Esophagus squamous epithelium (tissue), 5 donors: Measurements from ENCODE around the gene ZNF701. TPM values are rescaled to one million over a fixed set of nuclear protein-coding genes. Genes with fewer than 3 reads are reported as not detected.
"Not testable (repeated sequence)": the region's sequence is repeated elsewhere in the genome, so short reads cannot be mapped to it uniquely, and the experiment has no call there.

Experiments
- DNase-seq: peaks from one replicate; lab custom pipeline; 2025; lab: John Stamatoyannopoulos, UW
- H3K27ac ChIP-seq, 4 donors: fragments of 200-600 bp; sonication (generic); one replicate each; pipeline ENCODE4 v1.5.1; 2016 to 2019; ENCODE audit warnings: mild to moderate bottlenecking in 1 of 4
- H3K27me3 ChIP-seq, 4 donors: fragments of 200-600 bp; sonication (generic); 1 replicate in 3 of 4; 2 replicates in 1 of 4; pipeline versions ENCODE4 v1.5.1 to v1.6.0; 2017 to 2021; ENCODE audit warnings: antibody characterized with exemption in 1 of 4
- H3K36me3 ChIP-seq, 3 donors: fragments of 200-600 bp; sonication (generic); one replicate each; pipeline ENCODE4 v1.5.1; 2016 to 2019
- H3K4me1 ChIP-seq, 3 donors: fragments of 200-600 bp; sonication (generic); one replicate each; pipeline ENCODE4 v1.5.1; 2017 to 2019
- H3K4me3 ChIP-seq, 4 donors: fragments of 200-600 bp; sonication (generic); 1 replicate in 3 of 4; 2 replicates in 1 of 4; pipeline ENCODE4 v1.5.1; 2016 to 2019; ENCODE audit warnings: mild to moderate bottlenecking in 2 of 4, moderate library complexity in 1 of 4
- H3K9me3 ChIP-seq, 3 donors: fragments of 200-600 bp; sonication (generic); one replicate each; pipeline ENCODE4 v1.5.1; 2016 to 2019
- CTCF ChIP-seq, 6 experiments: fragments of 450-650 bp in 4 of 6; fragments of 200-600 bp in 2 of 6; sonication (generic) in 2 of 6; IDR thresholded peaks; one replicate each; pipeline ENCODE4 v1.5.1; 2016 to 2019; ENCODE audit warnings: antibody characterized with exemption in 6 of 6, mild to moderate bottlenecking in 4 of 6, moderate library complexity in 4 of 6
- POLR2A ChIP-seq, 4 donors: fragments of 450-650 bp; IDR thresholded peaks; one replicate each; pipeline ENCODE4 v1.6.1; 2017; ENCODE audit warnings: antibody characterized with exemption in 4 of 4, mild to moderate bottlenecking in 4 of 4, moderate library complexity in 3 of 4
- WGBS, 2 donors: methylation state at CpG; one replicate each; pipeline ENCODE4 v1.1.5; 2018; 5-methylcytosine and 5-hydroxymethylcytosine counted together
- intact Hi-C: fragments of 100-400 bp; cut with DNase I; formaldehyde crosslinking; loops from one replicate; pipeline ENCODE4 v1.15.0; 2022
- total RNA-seq, 4 donors: library from RNA; depleted of rRNA; stranded (reverse); fragments of >200 nt; gene quantifications; one replicate each; pipeline ENCODE4 v1.1.0, GENCODE V29; 2016
- donor health status: DM: yes; HTN: yes; CAD: no.

The ZNF701 gene
- total RNA-seq, 4 donors from 2014 or later: 5.2 to 13.7 (median 5.5) TPM

- no peak overlapping the region for H3K27ac ChIP-seq
- H3K4me1 ChIP-seq: peaks cover 9 to 20% (median 10%) of the 10 kb centered on the region in 3 donors
- intact Hi-C loops: no loop called here
- TF ChIP-seq POLR2A (IDR thresholded peaks at IDR 0.05) (no peak), CTCF (IDR thresholded peaks at IDR 0.05) (no peak)
- WGBS, 2 donors: 82 to 87% methylated on average over 2 of the region's 2 CpGs
- no peak for DNase-seq
- H3K4me3 ChIP-seq: no peak overlapping the region
- peaks cover 0 to 78% (median 41%) of the 10 kb centered on the region in 3 donors for H3K9me3 ChIP-seq
- no peaks in the 10 kb centered on the region for H3K27me3 ChIP-seq
- peaks cover 0 to 37% (median 0%) of the 10 kb centered on the region in 3 donors for H3K36me3 ChIP-seq
Measured at GRCh38 chr19:52566588-52566987, 3.5 kb upstream of the ZNF701 start.

- Histone ChIP-seq H3K9me3 (peaks cover 0 to 77% (median 37%) of the 10 kb centered on the region in 3 donors), H3K4me3 (no peak overlapping the region), H3K27me3 (no peaks in the 10 kb centered on the region), H3K4me1 (peaks cover 9 to 20% (median 10%) of the 10 kb centered on the region in 3 donors), H3K27ac (no peak overlapping the region), H3K36me3 (peaks cover 0 to 37% (median 0%) of the 10 kb centered on the region in 3 donors)
- DNase-seq: no peak
- intact Hi-C loops: no loop called here
- WGBS, 2 donors: 89 to 93% methylated on average over 14 of the region's 14 CpGs
- TF ChIP-seq CTCF (IDR thresholded peaks at IDR 0.05) (no peak), POLR2A (IDR thresholded peaks at IDR 0.05) (no peak)
Measured at GRCh38 chr19:52567921-52568320, 2.2 kb upstream of the ZNF701 start.

GRCh38 chr19:52569638-52569999, 468 bp upstream of the ZNF701 start:
- Histone ChIP-seq H3K4me1 (peaks cover 9 to 20% (median 10%) of the 10 kb centered on the region in 3 donors), H3K4me3 (peak overlapping the region; percentile 39 to 86 (median 69)), H3K27ac (peak overlapping the region; percentile 76 to 92 (median 85)), H3K9me3 (peaks cover 0 to 75% (median 28%) of the 10 kb centered on the region in 3 donors), H3K36me3 (peaks cover under 1 to 38% (median 4%) of the 10 kb centered on the region in 3 donors)
- H3K27me3 ChIP-seq, DNase-seq, intact Hi-C loops: not testable (repeated sequence)
- 16 to 18% methylated on average over 9 to 13 of the region's 13 CpGs for WGBS, 2 donors

GRCh38 chr19:52584736-52585440, 14.8 kb downstream of the ZNF701 start:
- DNase-seq: no peak
- peak overlapping the region in 1 of 4 donors; percentile 22 for H3K4me3 ChIP-seq
- TF ChIP-seq CTCF (IDR thresholded peaks at IDR 0.05) (no peak), POLR2A (IDR thresholded peaks at IDR 0.05) (no peak)
- no peaks in the 10 kb centered on the region for H3K27me3 ChIP-seq
- intact Hi-C loops: no loop called here
- peaks cover 0 to 91% (median 9%) of the 10 kb centered on the region in 3 donors for H3K36me3 ChIP-seq
- WGBS, 2 donors: 61 to 72% methylated on average over 18 to 39 of the region's 39 CpGs
- peaks cover 6 to 87% (median 44%) of the 10 kb centered on the region in 3 donors for H3K9me3 ChIP-seq
- H3K4me1 ChIP-seq: no peaks in the 10 kb centered on the region
- peak overlapping the region in 1 of 4 donors; percentile 13 for H3K27ac ChIP-seq

GRCh38 chr19:52585604-52586003, 15.5 kb downstream of the ZNF701 start:
- Histone ChIP-seq H3K27ac (no peak overlapping the region), H3K4me1 (no peaks in the 10 kb centered on the region), H3K36me3 (peaks cover 0 to 91% (median 7%) of the 10 kb centered on the region in 3 donors), H3K9me3 (peaks cover 6 to 81% (median 40%) of the 10 kb centered on the region in 3 donors), H3K4me3 (no peak overlapping the region), H3K27me3 (no peaks in the 10 kb centered on the region)
- intact Hi-C loops: no loop called here
- DNase-seq: no peak
- WGBS, 2 donors: 93% methylated on average over 6 of the region's 6 CpGs
- no peak for TF ChIP-seq CTCF (IDR thresholded peaks at IDR 0.05)
- no peak for TF ChIP-seq POLR2A (IDR thresholded peaks at IDR 0.05)
